A204.1 (cell line): ENCODE results near the gene LCP1.
A peak's percentile ranks its signal among the peaks of the same experiment; 100 is the strongest.

Experiments used
- FAIRE-seq: peaks from 2 replicates; lab custom pipeline; 2012; peaks lifted over from hg19 to GRCh38; lab: Jason Lieb, UNC

LCP1 gene

GRCh38 chr13:46126552-46127357, 55.2 kb downstream of the LCP1 start:
- peak; percentile 71 for FAIRE-seq

- FAIRE-seq: no peak
Observed at GRCh38 chr13:46126056-46126455, 55.9 kb downstream of the LCP1 start.

DNA sequence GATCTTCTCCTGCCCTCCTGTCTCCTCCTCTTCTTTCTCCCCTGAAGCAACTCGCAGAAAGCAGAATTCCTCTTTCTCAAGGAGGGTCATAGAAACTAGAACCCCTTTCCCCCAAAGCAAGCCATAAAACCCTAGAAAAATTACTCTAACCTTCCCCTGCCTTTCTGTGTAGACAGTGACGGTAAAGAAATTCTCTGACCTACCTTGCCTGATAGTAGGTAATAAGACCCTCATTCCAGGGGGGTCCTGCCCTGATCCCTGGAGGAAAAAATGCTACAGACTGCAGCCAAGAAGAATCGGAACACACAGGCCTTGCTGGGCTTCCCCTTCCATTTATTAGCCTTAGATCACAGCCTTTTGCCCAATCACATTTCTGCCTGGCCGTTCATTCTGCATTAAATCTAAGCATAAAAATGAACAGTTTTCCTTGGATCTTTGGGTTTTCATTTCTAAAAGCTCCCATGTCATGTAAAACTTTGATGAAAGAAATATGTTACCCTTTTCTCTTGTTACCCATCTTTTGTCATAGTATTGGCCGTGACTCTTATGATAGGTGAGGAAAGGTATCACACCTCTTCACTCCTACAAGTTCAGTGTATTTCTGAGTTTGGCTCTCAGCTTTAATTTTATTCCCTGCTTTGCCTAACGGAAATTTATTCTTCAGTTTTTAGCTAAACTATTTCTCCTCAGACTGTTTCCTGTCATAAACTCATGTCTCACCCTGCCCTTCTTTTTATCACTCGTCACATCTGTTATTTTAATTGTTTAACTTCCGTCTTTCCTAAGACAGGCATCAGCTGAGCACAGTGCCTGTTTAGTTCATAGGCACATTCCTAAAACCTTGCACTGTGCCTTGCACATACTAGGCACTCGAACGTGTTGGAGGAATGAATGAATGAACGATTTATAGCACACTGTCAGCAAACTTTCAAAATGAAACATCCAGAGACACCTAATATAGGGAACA, 56.7 kb downstream of the LCP1 start:
- no peak for FAIRE-seq

- FAIRE-seq: no peak
Observed at GRCh38 chr13:46124531-46124966, 57.4 kb downstream of the LCP1 start.

- no peak for FAIRE-seq
Observed at GRCh38 chr13:46122304-46122703, 59.7 kb downstream of the LCP1 start.

GRCh38 chr13:46121597-46122163, 60.3 kb downstream of the LCP1 start:
- FAIRE-seq: no peak

DNA sequence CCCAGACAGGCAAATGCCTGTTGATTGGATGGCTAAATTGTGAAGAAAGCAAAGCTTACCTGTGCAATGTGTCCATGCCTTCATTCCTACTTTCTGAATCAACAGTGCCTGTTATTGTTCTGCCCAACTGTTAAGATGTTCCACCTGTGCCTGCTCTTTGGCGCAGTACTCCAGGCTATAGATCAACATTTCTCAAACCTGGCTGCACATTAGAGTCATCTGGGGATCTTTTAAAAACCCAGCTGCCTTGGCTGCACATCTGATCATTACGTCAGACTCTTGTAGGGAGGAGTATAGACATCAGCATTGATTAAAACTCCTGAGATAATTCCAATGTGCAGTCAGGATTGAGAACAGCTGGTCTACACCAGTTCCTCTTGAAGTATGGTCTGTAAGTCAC, 60.9 kb downstream of the LCP1 start:
- no peak for FAIRE-seq

DNA sequence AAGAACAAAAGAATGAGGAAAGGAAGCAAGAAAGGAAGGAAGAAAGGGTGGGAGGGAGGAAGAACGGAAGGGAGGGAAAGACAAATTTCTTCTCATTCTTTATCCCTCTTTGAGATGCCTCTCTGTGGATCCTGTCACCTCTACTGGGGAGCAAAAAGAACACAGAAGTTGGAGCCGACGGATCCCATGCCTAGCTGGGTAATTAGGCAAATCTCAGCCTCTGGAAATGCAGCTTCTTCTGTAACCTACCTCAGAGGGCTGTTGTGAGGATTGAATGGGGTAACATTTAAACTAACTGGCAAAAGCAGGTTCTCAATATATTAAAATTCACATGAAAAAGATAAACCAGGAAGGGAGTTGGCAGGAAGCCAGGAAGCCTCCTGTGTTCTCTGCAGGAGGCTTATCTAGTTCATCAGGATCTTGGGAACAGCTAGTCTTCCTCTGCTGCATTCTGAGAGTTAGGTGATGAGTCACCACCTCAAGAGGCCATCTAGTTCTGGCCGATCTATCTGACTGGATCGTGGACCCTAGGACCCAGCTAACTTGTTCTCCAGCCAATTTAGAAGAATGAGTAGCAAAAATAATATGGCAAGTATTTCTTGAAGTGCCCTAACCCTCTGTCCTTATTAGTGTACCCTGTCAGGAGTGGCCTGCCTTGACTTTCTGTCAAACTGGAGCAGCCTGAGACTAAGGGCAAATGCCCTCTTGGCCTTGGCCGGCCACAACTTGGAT, 61.9 kb downstream of the LCP1 start:
- no peak for FAIRE-seq

- FAIRE-seq: peak; percentile 47
Observed at GRCh38 chr13:46116653-46117502, 65.1 kb downstream of the LCP1 start.

DNA sequence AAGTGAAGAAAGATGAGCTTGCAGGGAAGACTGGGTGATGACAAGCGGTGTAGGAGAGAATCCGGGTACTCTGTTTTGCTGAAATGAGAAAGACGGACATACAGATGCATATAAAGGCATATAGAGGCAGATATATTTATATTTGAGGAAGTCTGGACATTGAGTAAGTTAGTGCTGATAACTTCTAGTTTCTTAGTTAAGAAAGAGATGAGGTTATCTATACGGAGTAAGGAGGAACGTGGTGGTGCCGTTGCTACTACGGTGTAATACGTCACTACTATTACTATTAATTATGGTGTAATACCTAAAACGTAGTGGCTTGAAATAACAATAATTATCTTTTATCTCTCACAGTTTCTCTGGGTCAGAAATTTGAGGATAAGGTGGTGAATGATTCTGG, 67.4 kb downstream of the LCP1 start:
- no peak for FAIRE-seq

- no peak for FAIRE-seq
Observed at GRCh38 chr13:46113596-46113995, 68.4 kb downstream of the LCP1 start.

DNA sequence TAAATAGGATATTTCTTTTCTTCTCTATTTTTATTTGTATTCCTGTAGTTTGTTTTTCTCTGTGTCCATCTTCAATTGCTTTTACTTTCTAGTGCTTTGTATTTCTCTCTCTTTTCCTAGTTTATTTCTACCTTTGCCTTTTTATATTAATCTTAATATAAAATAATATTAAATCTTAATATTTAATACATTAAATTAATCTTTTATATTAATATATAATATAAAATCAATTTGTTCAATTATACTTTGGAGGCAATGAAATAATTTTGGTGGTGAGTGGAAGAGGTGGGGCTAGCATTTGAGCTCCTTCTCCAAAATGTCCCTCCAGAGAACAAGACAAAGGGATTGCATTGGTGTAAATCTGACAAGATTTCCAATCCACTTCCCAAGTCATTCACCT, 70.8 kb downstream of the LCP1 start:
- FAIRE-seq: no peak

DNA sequence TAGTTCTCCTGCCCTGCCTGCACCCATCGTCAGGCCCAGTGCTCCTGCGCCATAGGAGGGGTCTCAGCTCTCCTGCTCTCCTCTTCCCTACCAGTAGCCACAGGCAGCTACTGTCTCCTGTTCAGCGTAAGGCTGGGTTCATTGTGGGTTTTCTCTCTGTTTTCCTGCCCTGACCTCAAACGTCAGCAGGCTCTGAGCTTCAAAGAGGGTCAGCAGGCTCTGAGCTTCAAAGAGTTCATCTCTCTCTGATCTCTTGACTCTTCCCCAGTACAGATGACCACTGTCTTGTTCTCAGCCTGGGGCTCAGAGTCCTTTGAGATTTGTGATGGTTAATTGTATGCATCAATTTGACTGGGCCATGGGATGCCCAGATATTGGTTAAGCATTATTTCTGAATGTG, 72.5 kb downstream of the LCP1 start:
- no peak for FAIRE-seq

DNA sequence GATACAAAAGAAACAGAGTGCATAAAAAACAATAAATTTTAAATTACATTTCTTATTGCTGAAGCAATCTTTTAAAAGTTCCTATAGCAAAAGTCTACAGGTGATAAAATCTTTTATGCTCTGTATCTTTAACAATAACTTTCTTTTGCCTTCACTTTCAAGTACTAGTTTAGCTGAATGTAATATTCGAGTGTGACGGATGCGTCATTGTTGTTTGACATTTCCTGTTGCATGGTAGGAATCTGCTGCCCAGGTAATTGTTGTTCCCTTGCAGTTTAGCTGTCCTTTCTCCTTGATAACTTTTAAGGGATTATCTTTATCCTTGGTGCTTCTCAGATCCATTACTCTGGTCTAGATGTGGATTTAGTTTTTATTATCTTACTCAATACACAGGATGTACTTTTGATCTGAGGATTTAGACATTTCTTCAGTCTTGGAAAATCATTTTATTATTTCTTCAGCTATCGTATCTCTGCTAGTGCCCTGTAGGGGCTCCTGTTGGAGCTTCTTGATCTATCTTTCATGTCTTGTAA, 75.1 kb downstream of the LCP1 start:
- FAIRE-seq: no peak

DNA sequence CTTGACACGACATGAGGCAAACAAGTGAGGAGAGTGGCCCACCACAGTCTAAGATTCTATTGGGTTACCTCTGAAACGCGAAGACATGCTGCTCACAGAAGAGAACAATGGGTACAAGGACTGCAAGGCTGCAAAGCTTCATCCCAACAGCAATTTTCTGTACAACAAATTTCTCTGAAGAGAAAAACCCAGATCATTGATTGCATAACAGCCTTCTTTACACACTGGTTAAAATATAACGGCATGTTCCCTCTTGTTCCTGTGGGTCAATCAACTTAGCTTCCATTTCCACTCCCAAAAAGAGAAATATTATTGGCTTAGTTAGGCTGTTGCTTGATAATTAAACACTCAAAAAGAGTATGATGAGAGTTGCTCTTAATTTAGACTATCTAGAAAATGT, 77.1 kb downstream of the LCP1 start, which contains the start of gene CPB2:
Gene CPB2 (minus strand): TSS at position 166 of the 400 bp plus-strand sequence. CDS start 24 bp downstream, at position 142.
- FAIRE-seq: no peak

GRCh38 chr13:46103037-46103436, 78.9 kb downstream of the LCP1 start:
- no peak for FAIRE-seq

GRCh38 chr13:46102255-46102605, 79.7 kb downstream of the LCP1 start:
- no peak for FAIRE-seq

DNA sequence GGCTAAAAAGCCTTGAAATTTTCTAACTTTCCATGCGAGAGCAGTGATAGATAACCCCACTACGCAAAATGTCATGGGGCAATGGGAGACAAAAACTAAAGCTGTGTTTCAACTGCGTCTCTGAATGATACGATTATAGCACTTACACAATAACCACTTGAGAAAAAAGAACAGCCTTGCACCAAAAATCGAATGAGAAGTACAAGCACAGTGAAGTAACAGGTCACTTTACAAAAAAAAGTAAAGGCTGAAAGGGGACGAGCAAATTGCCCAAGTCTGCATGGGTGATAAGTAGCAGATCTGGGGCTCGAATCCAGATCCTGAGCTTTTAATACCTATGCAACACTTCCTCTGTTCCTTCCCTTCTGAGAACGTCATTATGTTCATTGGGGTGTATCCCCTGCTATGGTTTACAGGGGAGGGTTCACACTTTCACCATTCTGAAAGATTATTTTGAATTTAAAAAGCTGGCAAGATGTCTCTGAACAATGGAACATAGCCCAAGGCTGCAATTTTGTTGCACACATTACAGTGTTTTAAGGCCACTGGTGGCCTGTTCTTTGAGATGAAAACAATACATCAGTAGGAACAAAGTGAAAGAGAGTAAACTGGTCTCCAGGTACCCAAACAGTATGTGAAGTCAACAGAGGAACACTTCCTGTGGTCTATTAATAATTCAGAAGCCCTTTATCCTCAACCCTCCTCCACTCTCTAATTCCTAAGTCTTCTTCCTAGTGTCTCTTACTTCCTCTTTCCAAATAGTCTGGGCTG, 80.3 kb downstream of the LCP1 start:
- no peak for FAIRE-seq

DNA sequence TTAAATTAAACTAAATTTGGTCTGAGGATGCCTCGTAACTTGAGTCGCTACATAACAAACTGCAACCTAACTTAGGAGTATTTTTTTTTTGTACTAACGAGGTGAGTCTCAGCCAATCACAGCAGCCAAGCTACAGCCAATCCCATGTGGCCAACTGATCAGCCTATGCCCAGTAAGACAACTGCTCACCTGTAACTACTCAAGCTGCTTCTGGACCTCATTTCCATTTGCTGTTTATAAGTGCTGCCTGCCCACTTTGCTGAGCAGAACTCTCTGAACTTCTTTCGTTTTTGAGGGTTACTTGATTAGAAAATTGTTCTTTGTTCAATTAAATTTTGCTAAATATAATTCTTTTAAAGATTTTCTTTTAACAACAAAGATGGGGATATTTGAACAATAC, 81.0 kb downstream of the LCP1 start:
- no peak for FAIRE-seq

DNA sequence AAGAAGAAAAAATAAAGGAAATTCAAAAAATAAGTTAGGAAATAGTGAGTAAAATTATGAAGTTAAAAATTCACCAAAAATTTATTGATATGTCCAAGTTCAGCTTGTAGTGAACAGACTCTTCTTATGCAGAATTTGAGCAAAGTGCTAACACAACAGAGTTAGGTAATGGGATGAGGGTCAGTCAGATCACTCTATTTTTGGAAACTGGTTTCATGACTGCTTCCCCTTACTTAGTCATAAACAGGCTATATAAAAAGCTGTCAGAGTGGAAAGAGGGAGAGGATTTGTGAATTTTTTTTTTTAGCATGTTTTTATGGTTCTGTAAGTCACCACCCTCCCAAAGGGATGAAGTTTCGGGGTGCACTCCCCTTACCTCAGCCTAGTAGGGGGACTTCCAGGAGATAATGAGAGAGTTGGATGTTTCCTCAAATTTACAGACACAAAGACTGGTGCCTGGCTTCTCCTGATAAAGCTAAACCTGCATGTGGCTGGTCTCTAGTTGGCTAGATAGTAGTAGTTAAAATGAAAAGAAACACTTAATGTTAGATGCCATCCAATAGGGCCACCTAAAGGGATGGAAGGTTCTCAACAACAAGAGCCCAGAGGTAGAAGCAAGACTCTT, 81.7 kb downstream of the LCP1 start:
- FAIRE-seq: no peak
